OCI-LY7 (cell line): Measurements from ENCODE around the gene PRPF40B. TPM values are rescaled to one million over a fixed set of nuclear protein-coding genes. Genes with fewer than 3 reads are reported as not detected.

ENCODE experiments used
- Bru-seq: library from RNA; stranded (reverse); fragments of 400-500 nt; gene quantifications from one replicate; lab custom pipeline; 2021; lab: Mats Ljungman, UMichigan
- BruChase-seq, 2 experiments: library from RNA; stranded (reverse); fragments of 400-500 nt; gene quantifications; one replicate each; lab custom pipeline; 2021; lab: Mats Ljungman, UMichigan
- BruUV-seq: library from RNA; stranded (reverse); fragments of 400-500 nt; replicated peaks from 2 replicates; lab custom pipeline; 2021; lab: Mats Ljungman, UMichigan
- CTCF ChIA-PET: fragments of 300-600 bp; sonication (Branson Sonifier 250); formaldehyde crosslinking; loops from one replicate; lab custom pipeline; 2022; ENCODE audit warnings: antibody characterized with exemption; ENCODE audit not compliant: unreplicated experiment; lab: Charles Lee
- POLR2A ChIA-PET: fragments of 300-600 bp; sonication (Branson Sonifier 250); formaldehyde crosslinking; loops from one replicate; lab custom pipeline; 2022; ENCODE audit warnings: antibody characterized with exemption; lab: Charles Lee
- DNase-seq: peaks from one replicate; pipeline ENCODE4 v3.0.0-alpha.2; 2015; ENCODE audit warnings: low spot score
- H2AFZ ChIP-seq: fragments of 200-600 bp; sonication (generic), shearing (Covaris generic); 2 replicates; pipeline ENCODE4 v1.6.1; 2014; ENCODE audit warnings: mild to moderate bottlenecking, antibody characterized with exemption, low read length, moderate library complexity
- H3K27ac ChIP-seq: fragments of 200-600 bp; sonication (generic); 2 replicates; pipeline ENCODE4 v1.5.1; 2014; ENCODE audit warnings: mixed run types, low read depth, mild to moderate bottlenecking, moderate library complexity, low read length, inconsistent platforms; ENCODE audit not compliant: poor library complexity, severe bottlenecking
- H3K36me3 ChIP-seq: fragments of 200-600 bp; sonication (generic); 2 replicates; pipeline ENCODE4 v1.6.1; 2014; ENCODE audit warnings: mild to moderate bottlenecking, antibody characterized with exemption, low read length, moderate library complexity, mixed read lengths; ENCODE audit not compliant: insufficient read depth
- H3K4me1 ChIP-seq: fragments of 200-600 bp; sonication (generic); 2 replicates; pipeline ENCODE4 v1.5.1; 2014; ENCODE audit warnings: mild to moderate bottlenecking, low read length; ENCODE audit not compliant: insufficient read depth, poor library complexity, severe bottlenecking
- H3K4me2 ChIP-seq: fragments of 200-600 bp; sonication (generic); 2 replicates; pipeline ENCODE4 v1.6.1; 2014; ENCODE audit warnings: mild to moderate bottlenecking, low read length
- H3K4me3 ChIP-seq: fragments of 200-600 bp; sonication (generic); 2 replicates; pipeline ENCODE4 v1.5.1; 2014; ENCODE audit warnings: mild to moderate bottlenecking, low read depth, low read length; ENCODE audit not compliant: poor library complexity, severe bottlenecking
- H3K79me2 ChIP-seq: fragments of 200-600 bp; sonication (generic); 2 replicates; pipeline ENCODE4 v1.6.1; 2016; ENCODE audit warnings: low read depth, mild to moderate bottlenecking, low read length, moderate library complexity, mixed read lengths; ENCODE audit not compliant: insufficient read depth
- H3K9me2 ChIP-seq: fragments of 200-600 bp; sonication (generic); 2 replicates; pipeline ENCODE4 v1.6.1; 2016; ENCODE audit warnings: mild to moderate bottlenecking, low read length, mixed read lengths; ENCODE audit not compliant: insufficient read depth
- H3K9me3 ChIP-seq: fragments of 200-600 bp; sonication (generic); 2 replicates; pipeline ENCODE4 v1.6.1; 2014; ENCODE audit warnings: mild to moderate bottlenecking, mixed run types, low read length, mixed read lengths
- H4K20me1 ChIP-seq: fragments of 200-600 bp; sonication (generic); 2 replicates; pipeline ENCODE4 v1.6.1; 2014; ENCODE audit warnings: mild to moderate bottlenecking, antibody characterized with exemption, low read length, moderate library complexity, mixed read lengths; ENCODE audit not compliant: insufficient read depth
- CTCF ChIP-seq: fragments of 200-600 bp; sonication (generic); conservative IDR thresholded peaks from 2 replicates; pipeline ENCODE4 v1.5.1; 2014; ENCODE audit warnings: mild to moderate bottlenecking, antibody characterized with exemption, low read length, moderate library complexity, mixed read lengths
- EZH2phosphoT487 ChIP-seq: fragments of 200-600 bp; sonication (generic); IDR thresholded peaks from 2 replicates; pipeline ENCODE4 v1.6.1; 2018; ENCODE audit warnings: low read depth, borderline replicate concordance, mild to moderate bottlenecking, mixed run types, antibody characterized with exemption, low read length, moderate library complexity, mixed read lengths
- intact Hi-C: fragments of 100-400 bp; cut with micrococcal nuclease; formaldehyde crosslinking; loops from one replicate; pipeline ENCODE4 v1.10.0; 2022; ENCODE audit not compliant: unreplicated experiment
- long read RNA-seq: library from polyadenylated mRNA; stranded (forward); transcript quantifications from one replicate; pipeline ENCODE4 v2.0.0, GENCODE V29; 2022
- total RNA-seq, 2 experiments: library from RNA; depleted of rRNA in 1 of 2; stranded (reverse); fragments of >200 nt in 1 of 2; shearing (Covaris generic) in 1 of 2; gene quantifications; 2 replicates each; pipeline ENCODE4 v1.2.3, GENCODE V29; 2014 to 2022

Gene PRPF40B
- 11.3 and 17.0 TPM in 2 replicates for total RNA-seq (2014; rRNA removed; shearing (Covaris generic))
- 25.4 and 26.3 TPM in 2 replicates for total RNA-seq (2022)
- Bru-seq, nascent RNA = percentile 49 among the genes with signal in this experiment
- BruChase-seq, experiment 1, labeled RNA remaining after a 6-hour chase = percentile 56 among the genes with signal in this experiment
- percentile 52 among the genes with signal in this experiment for BruChase-seq, experiment 2, labeled RNA remaining after a 2-hour chase
- long read RNA-seq, partial matches to known transcripts = 5 of 191 reads
- long read RNA-seq, other reads (novel, unspliced or antisense) = 184 of 191 reads

GRCh38 chr12:49623142-49623904, at the start of gene PRPF40B:
PRPF40B (plus strand) TSS chr12:49623561; CDS start chr12:49623591, 30 bp downstream.
- peak; percentile 92 for DNase-seq
- H3K79me2 ChIP-seq = no peaks in the 10 kb centered on the region
- POLR2A ChIA-PET = interaction anchor here (0.6 to 1.6 kb wide), 8 partner anchors 15 to 1916 kb away, joined by 3 to 6 read pairs (median 3); no protein-coding TSS in a partner anchor
- H3K4me3 ChIP-seq = peak within 1 kb of the TSS; percentile 68
- H3K36me3 ChIP-seq = no peaks in the 10 kb centered on the region
- no TSS peak for BruUV-seq
- intact Hi-C loops = loop anchor here (2.0 to 5.0 kb wide), 4 partner anchors 55 to 256 kb away; partner anchors contain the start of genes BCDIN3D, MCRS1 and SPATS2
- TF ChIP-seq EZH2phosphoT487 (no peak), CTCF (peak; percentile 66)
- CTCF ChIA-PET = interaction anchor here (0.5 to 2.1 kb wide), 6 partner anchors 13 to 435 kb away, joined by 3 to 7 read pairs (median 4); partner anchors contain the start of gene TMBIM6
- H2AFZ ChIP-seq = peak within 1 kb of the TSS; percentile 83; the same call in 1 of the 2 replicates
- H3K9me3 ChIP-seq = no peaks in the 10 kb centered on the region
- peak within 1 kb of the TSS; percentile 94 for H3K4me2 ChIP-seq
- no peaks in the 10 kb centered on the region for H3K9me2 ChIP-seq
- H4K20me1 ChIP-seq = no peaks in the 10 kb centered on the region
- peak within 1 kb of the TSS; percentile 82 for H3K27ac ChIP-seq
- H3K4me1 ChIP-seq = peaks cover 30% of the 10 kb centered on the region

- no peak overlapping the region for H2AFZ ChIP-seq
- CTCF ChIA-PET = no interaction called here
- no peak overlapping the region for H3K4me3 ChIP-seq
- POLR2A ChIA-PET = no interaction called here
- DNase-seq = no peak
- H3K36me3 ChIP-seq = peaks cover 33% of the 10 kb centered on the region
- H3K4me1 ChIP-seq = no peaks in the 10 kb centered on the region
- intact Hi-C loops = no loop called here
- no peaks in the 10 kb centered on the region for H4K20me1 ChIP-seq
- H3K9me2 ChIP-seq = no peaks in the 10 kb centered on the region
- no peak for TF ChIP-seq CTCF
- TF ChIP-seq EZH2phosphoT487 = no peak
- no peak overlapping the region for H3K4me2 ChIP-seq
- BruUV-seq = no TSS peak
- no peaks in the 10 kb centered on the region for H3K9me3 ChIP-seq
- no peaks in the 10 kb centered on the region for H3K79me2 ChIP-seq
- H3K27ac ChIP-seq = no peak overlapping the region
Observed at GRCh38 chr12:49577589-49578315, 45.6 kb upstream of the PRPF40B start.
